ENCODE results near the gene MTMR3. TPM values are rescaled to one million over a fixed set of nuclear protein-coding genes. Genes with fewer than 3 reads are reported as not detected.

Gene MTMR3
- total and polyA plus RNA-seq, 3 experiments from 2014 or later, result 19.7 to 22.5 (median 20.6) TPM

DNA sequence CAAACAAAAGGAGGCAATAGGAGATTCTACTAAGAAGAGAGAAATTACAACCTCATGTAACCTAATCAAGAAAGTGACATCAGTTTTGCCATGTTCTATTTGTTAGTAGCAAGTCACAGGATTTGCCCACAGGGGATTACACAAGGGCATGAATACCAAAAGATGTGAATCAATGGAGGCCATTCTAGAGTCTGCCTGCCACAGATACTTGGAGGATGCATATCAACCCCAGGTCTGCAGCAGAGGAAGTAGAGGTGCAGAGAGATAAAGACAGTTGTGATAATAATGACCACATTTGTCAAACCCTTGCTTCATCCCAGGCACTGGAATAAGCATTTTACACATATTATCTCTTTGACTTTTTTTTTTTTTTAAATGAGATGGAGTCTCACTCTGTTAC is 42.5 kb upstream of the MTMR3 start:
- CTCF ChIA-PET, result no interaction called here
- H3K4me1 Mint-ChIP-seq, result peaks cover 28 to 35% (median 34%) of the 10 kb centered on the region in 3 donors

DNA sequence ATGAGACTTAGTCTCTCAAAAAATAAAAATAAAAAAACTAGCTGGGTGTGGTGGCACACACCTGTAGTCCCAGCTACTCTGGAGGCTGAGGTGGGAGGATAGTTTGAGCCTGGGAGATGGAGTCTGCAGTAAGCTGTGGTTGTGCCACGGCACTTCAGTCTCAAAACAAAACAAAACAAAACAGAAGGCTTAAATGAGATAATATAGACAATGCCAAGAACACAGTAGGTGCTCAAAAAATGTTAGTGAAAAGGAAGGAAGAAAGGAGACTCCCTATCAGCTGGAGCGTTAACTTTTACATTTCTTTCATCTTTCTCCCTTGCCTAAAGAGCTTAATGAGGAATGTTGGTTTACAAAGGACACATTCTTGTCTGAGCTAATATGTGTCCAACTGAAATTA is 40.8 kb upstream of the MTMR3 start:
- H3K4me3 Mint-ChIP-seq, result no peak overlapping the region
- H3K36me3 ChIP-seq (ENCODE audit: insufficient read depth, low read length), result no peaks in the 10 kb centered on the region
- peaks cover 0 to 7% (median 7%) of the 10 kb centered on the region in 3 donors for H3K36me3 Mint-ChIP-seq
- no peak for DNase-seq
- no peak overlapping the region for H3K4me3 ChIP-seq (ENCODE audit: low read length)
- no peaks in the 10 kb centered on the region for H3K27me3 Mint-ChIP-seq
- H3K27ac Mint-ChIP-seq, result no peak overlapping the region
- peaks cover 16 to 18% (median 17%) of the 10 kb centered on the region in 3 donors for H3K4me1 Mint-ChIP-seq
- no peak overlapping the region for H3K27ac ChIP-seq (ENCODE audit: low read depth, low read length)
- H3K27me3 ChIP-seq (ENCODE audit: insufficient read depth, low read length, poor library complexity, severe bottlenecking), result no peaks in the 10 kb centered on the region
- CTCF ChIA-PET, result no interaction called here
- no peaks in the 10 kb centered on the region for H3K9me3 ChIP-seq (ENCODE audit: low read length)
- peaks cover 12% of the 10 kb centered on the region for H3K4me1 ChIP-seq (ENCODE audit: insufficient read depth, low read length)
- POLR2A ChIA-PET, result no interaction called here
- H3K9me3 Mint-ChIP-seq, result peaks cover 0 to 7% (median 0%) of the 10 kb centered on the region in 5 donors

More for the DNA sequence above, 42.5 kb upstream of the MTMR3 start:
- no peak overlapping the region for H3K27ac ChIP-seq (ENCODE audit: low read depth, low read length)
- H3K36me3 Mint-ChIP-seq, result peaks cover 0 to 13% (median 3%) of the 10 kb centered on the region in 3 donors
- H3K27ac Mint-ChIP-seq, result no peak overlapping the region
- H3K27me3 Mint-ChIP-seq, result no peaks in the 10 kb centered on the region
- H3K4me3 ChIP-seq (ENCODE audit: low read length), result no peak overlapping the region
- H3K4me3 Mint-ChIP-seq, result no peak overlapping the region
- no peaks in the 10 kb centered on the region for H3K36me3 ChIP-seq (ENCODE audit: insufficient read depth, low read length)
- POLR2A ChIA-PET, result no interaction called here
- H3K4me1 ChIP-seq (ENCODE audit: insufficient read depth, low read length), result peaks cover 16% of the 10 kb centered on the region
- H3K9me3 Mint-ChIP-seq, result no peaks in the 10 kb centered on the region
- DNase-seq, result no peak
- H3K9me3 ChIP-seq (ENCODE audit: low read length), result no peaks in the 10 kb centered on the region
- H3K27me3 ChIP-seq (ENCODE audit: insufficient read depth, low read length, poor library complexity, severe bottlenecking), result no peaks in the 10 kb centered on the region

DNA sequence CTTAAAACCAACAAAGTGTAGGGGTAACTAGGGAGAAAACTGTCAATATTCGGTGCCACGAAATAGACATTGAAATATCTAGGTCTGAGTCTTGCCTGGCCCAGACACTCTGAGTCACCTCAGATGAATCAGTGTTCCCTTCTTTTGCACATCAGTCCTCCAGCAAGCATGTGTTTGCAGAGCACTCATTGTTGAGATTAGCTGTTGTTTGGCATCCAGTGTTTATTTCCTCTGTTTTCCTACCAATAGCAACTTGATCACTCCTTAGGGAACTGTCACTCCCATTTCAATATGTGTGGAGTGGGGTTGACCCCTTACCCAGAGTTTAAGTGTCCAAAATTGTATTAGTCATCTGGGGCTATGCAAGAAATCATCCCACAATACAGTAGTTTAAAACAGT is 40.2 kb upstream of the MTMR3 start:
- Mint-ChIP-seq H3K4me3 (no peak overlapping the region), H3K4me1 (peaks cover 11 to 13% (median 11%) of the 10 kb centered on the region in 3 donors), H3K36me3 (peaks cover 0 to 7% (median 4%) of the 10 kb centered on the region in 3 donors), H3K27me3 (no peaks in the 10 kb centered on the region), H3K27ac (no peak overlapping the region), H3K9me3 (peaks cover 0 to 7% (median 0%) of the 10 kb centered on the region in 5 donors)
- Histone ChIP-seq H3K9me3 (ENCODE audit: low read length) (no peaks in the 10 kb centered on the region), H3K36me3 (ENCODE audit: insufficient read depth, low read length) (no peaks in the 10 kb centered on the region), H3K4me3 (ENCODE audit: low read length) (no peak overlapping the region), H3K27me3 (ENCODE audit: insufficient read depth, low read length, poor library complexity, severe bottlenecking) (no peaks in the 10 kb centered on the region), H3K4me1 (ENCODE audit: insufficient read depth, low read length) (peaks cover 7% of the 10 kb centered on the region), H3K27ac (ENCODE audit: low read depth, low read length) (no peak overlapping the region)
- ChIA-PET CTCF (no interaction called here), POLR2A (no interaction called here)
- DNase-seq, result no peak

- Histone ChIP-seq H3K27ac (ENCODE audit: low read depth, low read length) (no peak overlapping the region), H3K27me3 (ENCODE audit: insufficient read depth, low read length, poor library complexity, severe bottlenecking) (no peaks in the 10 kb centered on the region), H3K36me3 (ENCODE audit: insufficient read depth, low read length) (no peaks in the 10 kb centered on the region), H3K9me3 (ENCODE audit: low read length) (no peaks in the 10 kb centered on the region), H3K4me1 (ENCODE audit: insufficient read depth, low read length) (no peaks in the 10 kb centered on the region), H3K4me3 (ENCODE audit: low read length) (no peak overlapping the region)
- H3K27ac Mint-ChIP-seq, result no peak overlapping the region
- POLR2A ChIA-PET, result no interaction called here
- no peak overlapping the region for H3K4me3 Mint-ChIP-seq
- peaks cover 0 to 7% (median 0%) of the 10 kb centered on the region in 5 donors for H3K9me3 Mint-ChIP-seq
- H3K36me3 Mint-ChIP-seq, result peaks cover 0 to 7% (median 0%) of the 10 kb centered on the region in 3 donors
- CTCF ChIA-PET, result interaction anchor here (1.4 kb wide), 1 partner anchor 9 kb away, joined by 5 read pairs; the partner anchor contains the start of gene ASCC2
- no peaks in the 10 kb centered on the region for H3K27me3 Mint-ChIP-seq
- no peak for DNase-seq
- H3K4me1 Mint-ChIP-seq, result no peaks in the 10 kb centered on the region
These were observed 36.7 kb upstream of the MTMR3 start for GRCh38 chr22:29846290-29846689.

- Mint-ChIP-seq H3K36me3 (peaks cover 0 to 7% (median 0%) of the 10 kb centered on the region in 3 donors), H3K4me3 (no peak overlapping the region), H3K27me3 (no peaks in the 10 kb centered on the region), H3K9me3 (peaks cover 0 to 7% (median 0%) of the 10 kb centered on the region in 5 donors), H3K27ac (no peak overlapping the region), H3K4me1 (no peaks in the 10 kb centered on the region)
- POLR2A ChIA-PET, result no interaction called here
- Histone ChIP-seq H3K36me3 (ENCODE audit: insufficient read depth, low read length) (no peaks in the 10 kb centered on the region), H3K4me3 (ENCODE audit: low read length) (no peak overlapping the region), H3K27me3 (ENCODE audit: insufficient read depth, low read length, poor library complexity, severe bottlenecking) (no peaks in the 10 kb centered on the region), H3K9me3 (ENCODE audit: low read length) (no peaks in the 10 kb centered on the region), H3K27ac (ENCODE audit: low read depth, low read length) (no peak overlapping the region), H3K4me1 (ENCODE audit: insufficient read depth, low read length) (no peaks in the 10 kb centered on the region)
- CTCF ChIA-PET, result no interaction called here
- DNase-seq, result no peak
These were observed 34.9 kb upstream of the MTMR3 start for GRCh38 chr22:29848111-29848510.

GRCh38 chr22:29854432-29854831 is 28.5 kb upstream of the MTMR3 start:
- no peak overlapping the region for H3K4me3 ChIP-seq (ENCODE audit: low read length)
- H3K27me3 Mint-ChIP-seq, result peaks cover 0 to 8% of the 10 kb centered on the region in 2 donors
- H3K4me1 Mint-ChIP-seq, result no peaks in the 10 kb centered on the region
- CTCF ChIA-PET, result no interaction called here
- no peaks in the 10 kb centered on the region for H3K9me3 Mint-ChIP-seq
- H3K9me3 ChIP-seq (ENCODE audit: low read length), result no peaks in the 10 kb centered on the region
- H3K36me3 ChIP-seq (ENCODE audit: insufficient read depth, low read length), result no peaks in the 10 kb centered on the region
- POLR2A ChIA-PET, result no interaction called here
- no peak overlapping the region for H3K27ac ChIP-seq (ENCODE audit: low read depth, low read length)
- no peak for DNase-seq
- H3K4me1 ChIP-seq (ENCODE audit: insufficient read depth, low read length), result no peaks in the 10 kb centered on the region
- no peaks in the 10 kb centered on the region for H3K27me3 ChIP-seq (ENCODE audit: insufficient read depth, low read length, poor library complexity, severe bottlenecking)
- H3K36me3 Mint-ChIP-seq, result no peaks in the 10 kb centered on the region
- no peak overlapping the region for H3K4me3 Mint-ChIP-seq
- no peak overlapping the region for H3K27ac Mint-ChIP-seq

GRCh38 chr22:29855611-29856181 is 27.3 kb upstream of the MTMR3 start:
- Mint-ChIP-seq H3K36me3 (no peaks in the 10 kb centered on the region), H3K27me3 (peaks cover 0 to 8% of the 10 kb centered on the region in 2 donors), H3K4me3 (no peak overlapping the region), H3K27ac (peak overlapping the region in 1 of 8 donors; percentile 51), H3K9me3 (no peaks in the 10 kb centered on the region), H3K4me1 (no peaks in the 10 kb centered on the region)
- no peak overlapping the region for H3K27ac ChIP-seq (ENCODE audit: low read depth, low read length)
- H3K9me3 ChIP-seq (ENCODE audit: low read length), result no peaks in the 10 kb centered on the region
- POLR2A ChIA-PET, result no interaction called here
- no peak overlapping the region for H3K4me3 ChIP-seq (ENCODE audit: low read length)
- no peak for DNase-seq
- CTCF ChIA-PET, result no interaction called here
- no peaks in the 10 kb centered on the region for H3K4me1 ChIP-seq (ENCODE audit: insufficient read depth, low read length)
- no peaks in the 10 kb centered on the region for H3K36me3 ChIP-seq (ENCODE audit: insufficient read depth, low read length)
- no peaks in the 10 kb centered on the region for H3K27me3 ChIP-seq (ENCODE audit: insufficient read depth, low read length, poor library complexity, severe bottlenecking)

DNA sequence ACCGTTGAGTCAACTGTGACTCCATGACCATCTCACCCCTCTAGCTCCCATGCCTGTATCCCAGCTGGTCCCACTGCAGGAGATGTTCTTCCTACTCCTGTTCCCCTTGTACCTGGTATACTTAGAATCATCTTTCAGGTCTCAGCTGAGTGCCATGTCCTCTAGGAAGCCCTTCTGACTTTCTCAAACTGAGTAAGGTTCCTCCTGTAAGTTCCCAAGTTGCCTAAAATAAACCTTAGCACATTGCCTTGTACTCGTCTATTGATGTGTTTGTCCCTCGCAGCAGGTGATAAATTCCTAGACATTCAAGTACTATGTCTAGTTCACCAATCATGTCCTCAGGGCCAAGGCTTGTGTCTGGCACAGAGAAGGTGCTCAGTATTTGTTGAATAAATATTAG is 26.5 kb upstream of the MTMR3 start:
- peak overlapping the region in 1 of 8 donors; percentile 9 for H3K27ac Mint-ChIP-seq
- Histone ChIP-seq H3K9me3 (ENCODE audit: low read length) (no peaks in the 10 kb centered on the region), H3K27ac (ENCODE audit: low read depth, low read length) (no peak overlapping the region), H3K27me3 (ENCODE audit: insufficient read depth, low read length, poor library complexity, severe bottlenecking) (no peaks in the 10 kb centered on the region), H3K4me1 (ENCODE audit: insufficient read depth, low read length) (no peaks in the 10 kb centered on the region), H3K4me3 (ENCODE audit: low read length) (no peak overlapping the region), H3K36me3 (ENCODE audit: insufficient read depth, low read length) (no peaks in the 10 kb centered on the region)
- H3K36me3 Mint-ChIP-seq, result no peaks in the 10 kb centered on the region
- ChIA-PET CTCF (no interaction called here), POLR2A (no interaction called here)
- H3K27me3 Mint-ChIP-seq, result peaks cover 0 to 8% of the 10 kb centered on the region in 2 donors
- no peaks in the 10 kb centered on the region for H3K4me1 Mint-ChIP-seq
- no peak overlapping the region for H3K4me3 Mint-ChIP-seq
- H3K9me3 Mint-ChIP-seq, result no peaks in the 10 kb centered on the region
- no peak for DNase-seq

All from CD8-positive, alpha-beta memory T cell (primary cell).